ENCODE data around the gene HDAC4. TPM values are rescaled to one million over a fixed set of nuclear protein-coding genes. Genes with fewer than 3 reads are reported as not detected.
A peak's percentile ranks its signal among the peaks of the same experiment; 100 is the strongest.

HDAC4 gene
- total and polyA plus RNA-seq, 2 of the 4 experiments (the other 2 are of a cell fraction) = 4.1 to 7.2 TPM

DNA sequence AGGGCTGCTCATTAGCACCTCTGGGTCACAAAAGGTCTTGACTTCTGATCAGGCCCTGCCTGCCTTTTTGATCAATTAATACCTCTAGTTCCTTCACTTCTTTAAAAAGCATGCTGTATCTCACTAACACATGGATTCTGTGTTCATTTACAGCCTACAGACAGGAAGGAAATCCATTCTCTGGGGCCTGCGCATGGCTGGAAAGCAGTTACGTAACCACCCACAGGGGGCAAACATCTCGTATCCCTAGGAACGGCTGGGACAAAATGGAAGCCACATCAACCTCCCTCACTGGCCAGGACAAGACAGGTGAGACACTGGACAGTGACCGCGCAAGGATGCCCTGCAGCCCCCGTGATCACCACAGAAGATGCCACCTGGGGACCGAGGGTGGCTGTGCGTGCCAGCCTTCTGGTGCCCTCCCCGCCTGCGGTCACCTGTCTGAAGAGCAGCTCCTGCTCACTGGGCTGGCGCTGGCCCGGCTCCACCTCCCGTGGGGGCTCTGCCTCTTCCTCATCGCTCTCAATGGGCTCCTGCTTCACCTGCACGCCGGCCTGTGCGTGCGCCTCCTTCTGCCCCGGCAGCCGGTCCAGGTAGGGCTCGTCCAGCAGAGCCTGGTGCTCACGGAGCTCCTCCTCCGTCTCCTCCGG lies 286.1 kb downstream of the HDAC4 start:
- no peak overlapping the region for H3K18ac ChIP-seq (ENCODE audit: low read depth, low read length)
- H4K8ac ChIP-seq (ENCODE audit: low read depth in 2 of 2, low read length in 2 of 2) = no peak overlapping the region
- no peak overlapping the region for H3K23ac ChIP-seq (ENCODE audit: low read depth, low read length)
- H2BK15ac ChIP-seq (ENCODE audit: low read depth, low read length) = no peak overlapping the region
- no peak overlapping the region for H3K4me2 ChIP-seq (ENCODE audit: low read depth, low read length)
- no peak overlapping the region for H2AK9ac ChIP-seq (replicated peaks; ENCODE audit: low read depth, low read length, poor library complexity)
- TF ChIP-seq FOS (IDR thresholded peaks at IDR 0.05; ENCODE audit: low read depth, low read length) (no peak), RAD21 (IDR thresholded peaks at IDR 0.05; ENCODE audit: low read length) (no peak), MAFK (IDR thresholded peaks at IDR 0.05; ENCODE audit: low read depth, low read length) (no peak), CHD1 (IDR thresholded peaks at IDR 0.05; ENCODE audit: low read depth, low read length) (no peak), SMC3 (IDR thresholded peaks at IDR 0.05; ENCODE audit: low read depth, low read length) (no peak), CEBPB (IDR thresholded peaks at IDR 0.05; ENCODE audit: low read depth, low read length) (peak; percentile 47; the same call in 1 of the 2 replicates), POLR2A (IDR thresholded peaks at IDR 0.05; ENCODE audit: low read depth, low read length) (no peak), MAZ (IDR thresholded peaks at IDR 0.05; ENCODE audit: borderline replicate concordance, low read depth, low read length) (no peak)
- TF ChIP-seq, protein P1, sequence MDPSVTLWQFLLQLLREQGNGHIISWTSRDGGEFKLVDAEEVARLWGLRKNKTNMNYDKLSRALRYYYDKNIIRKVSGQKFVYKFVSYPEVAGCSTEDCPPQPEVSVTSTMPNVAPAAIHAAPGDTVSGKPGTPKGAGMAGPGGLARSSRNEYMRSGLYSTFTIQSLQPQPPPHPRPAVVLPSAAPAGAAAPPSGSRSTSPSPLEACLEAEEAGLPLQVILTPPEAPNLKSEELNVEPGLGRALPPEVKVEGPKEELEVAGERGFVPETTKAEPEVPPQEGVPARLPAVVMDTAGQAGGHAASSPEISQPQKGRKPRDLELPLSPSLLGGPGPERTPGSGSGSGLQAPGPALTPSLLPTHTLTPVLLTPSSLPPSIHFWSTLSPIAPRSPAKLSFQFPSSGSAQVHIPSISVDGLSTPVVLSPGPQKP (IDR thresholded peaks at IDR 0.05; ENCODE audit: borderline replicate concordance, low read depth, low read length) = no peak
- H3K56ac ChIP-seq (ENCODE audit: extremely low read depth, insufficient read depth, low read length) = no peak overlapping the region
- CTCF ChIA-PET = no interaction called here
- no TSS peak for BruUV-seq (replicated peaks)
- WGBS, 2 experiments (ENCODE audit: extremely low coverage in 2 of 2, insufficient read length in 1 of 2) = 100% methylated on average over 4 of the region's 25 CpGs; no CpG with 5 or more reads in 1 of the 2 experiments
- H2BK20ac ChIP-seq (ENCODE audit: low read depth, low read length) = no peak overlapping the region
- no peak overlapping the region for H3K14ac ChIP-seq (replicated peaks; ENCODE audit: low read depth, low read length)
- H3K36me3 ChIP-seq (ENCODE audit: control insufficient read depth, insufficient read depth, low read length) = peaks cover 32% of the 10 kb centered on the region
- no peak overlapping the region for H3K27ac ChIP-seq (ENCODE audit: insufficient read depth, low read length)
- no peak overlapping the region for H2BK120ac ChIP-seq (ENCODE audit: low read depth, low read length)
- H3K9me3 ChIP-seq (ENCODE audit: control insufficient read depth, insufficient read depth, low read length) = no peaks in the 10 kb centered on the region
- 0 out of 2 replicates have a peak, but pooled peaks cover 6% of the 10 kb centered on the region for H3K9me1 ChIP-seq (ENCODE audit: insufficient read depth, low read length)
- no peak for DNase-seq
- no peak for ATAC-seq (ENCODE audit: low read depth)
- H2AK5ac ChIP-seq (ENCODE audit: low read depth, low read length) = no peak overlapping the region
- intact Hi-C loops (cut with micrococcal nuclease) (no loop called here), dilution Hi-C loops (cut with HindIII; ENCODE audit: low sequenced_read_pairs, unreplicated experiment) (no loop called here), in situ Hi-C loops (cut with MboI; ENCODE audit: low sequenced_read_pairs) (no loop called here)
- H3K27me3 ChIP-seq (ENCODE audit: control insufficient read depth, insufficient read depth, low read length) = no peaks in the 10 kb centered on the region
- no peak overlapping the region for H3K4me3 ChIP-seq (ENCODE audit: insufficient read depth, low read depth, low read length)
- no peak overlapping the region for H4K91ac ChIP-seq (ENCODE audit: insufficient read depth, low read depth, low read length)
- H4K20me1 ChIP-seq (ENCODE audit: insufficient read depth, low read length) = no peaks in the 10 kb centered on the region
- no peaks in the 10 kb centered on the region for H3K79me1 ChIP-seq (ENCODE audit: low read depth in 1 of 2, low read length in 2 of 2)
- H4K5ac ChIP-seq (ENCODE audit: low read depth, low read length) = no peak overlapping the region
- no peak overlapping the region for H3K9ac ChIP-seq (ENCODE audit: low read depth, low read length)
- no peak overlapping the region for H2AFZ ChIP-seq (replicated peaks; ENCODE audit: low read length, poor library complexity)
- H2BK5ac ChIP-seq (ENCODE audit: low read depth, low read length, poor library complexity, severe bottlenecking) = no peak overlapping the region
- POLR2A ChIA-PET (ENCODE audit: unreplicated experiment) = no interaction called here
- peaks cover 7% of the 10 kb centered on the region; the same call in 1 of the 2 replicates for H3K4me1 ChIP-seq (ENCODE audit: control insufficient read depth, insufficient read depth, low read length)
- no peak overlapping the region for H3K4ac ChIP-seq (ENCODE audit: low read depth, low read length)

All from IMR-90 (cell line).